MV-4-11 (cell line): ENCODE data around the gene ZNF214.
A peak's percentile ranks its signal among the peaks of the same experiment; 100 is the strongest.

Source experiments
- DNase-seq: peaks from one replicate; lab custom pipeline; 2025; lab: John Stamatoyannopoulos, UW

ZNF214 gene

DNA sequence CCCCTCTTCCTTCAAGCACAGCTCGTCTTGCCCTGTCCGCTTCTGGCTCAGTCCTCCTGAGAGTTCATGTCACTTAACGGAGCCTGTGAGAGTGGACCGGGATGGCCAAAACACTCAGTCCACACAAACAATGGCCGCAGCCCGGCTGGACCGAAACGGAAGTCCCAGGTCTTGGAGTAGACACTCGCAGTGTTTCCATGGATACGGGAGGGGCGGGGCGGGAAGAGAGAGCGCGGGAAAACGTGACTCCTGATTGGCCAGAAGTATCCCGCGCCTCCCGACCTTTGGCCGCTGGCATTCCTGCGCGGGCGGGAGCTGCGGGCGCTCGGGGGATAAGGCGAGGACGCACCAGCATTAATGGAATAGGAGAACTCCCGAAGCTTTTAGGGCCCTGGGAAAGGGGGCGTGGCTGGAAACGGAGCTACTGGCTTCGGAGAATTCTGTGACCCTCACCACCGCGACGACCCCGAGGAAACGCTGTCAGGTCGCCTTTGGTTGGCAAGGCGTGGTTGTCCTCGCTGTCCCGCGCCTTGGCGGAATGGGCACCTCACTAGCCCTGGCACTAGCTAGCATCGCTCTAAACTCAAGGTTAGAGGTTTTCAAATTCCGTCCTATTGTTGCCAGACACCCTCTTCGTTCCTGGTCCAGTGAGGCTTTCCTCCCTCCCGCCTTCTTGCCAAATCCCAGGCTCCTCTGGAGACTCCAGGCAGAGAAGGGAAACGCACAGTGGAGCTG is at the start of gene ZNF214, which contains the start of gene NLRP14:
Gene ZNF214, minus strand, starts transcription at position 164 of the 735 bp plus-strand sequence. CDS start 17,511 bp downstream, outside the sequence.
Gene NLRP14, plus strand, starts transcription at position 297 of the 735 bp plus-strand sequence. CDS start 18,108 bp downstream, outside the sequence.
- DNase-seq, result no peak

DNA sequence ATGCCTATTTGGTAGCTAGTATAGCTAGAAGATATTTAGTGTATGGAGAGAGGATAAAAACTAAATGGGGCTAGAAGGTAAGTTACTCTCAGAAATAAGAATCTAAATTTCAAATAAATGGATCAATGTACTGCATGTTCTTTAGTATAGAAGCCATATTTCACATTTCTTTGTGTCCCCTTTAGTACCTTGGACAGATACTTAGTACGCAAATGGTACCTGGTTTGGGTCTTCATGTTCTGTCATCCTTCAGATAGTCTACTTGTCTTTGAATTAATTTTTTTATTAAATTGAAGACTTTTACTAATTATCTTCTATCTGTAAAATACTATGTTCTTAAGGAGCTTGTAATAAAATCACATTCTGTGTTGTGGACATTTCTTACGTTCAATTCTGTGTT is 42.4 kb upstream of the ZNF214 start:
- DNase-seq, result no peak

DNA sequence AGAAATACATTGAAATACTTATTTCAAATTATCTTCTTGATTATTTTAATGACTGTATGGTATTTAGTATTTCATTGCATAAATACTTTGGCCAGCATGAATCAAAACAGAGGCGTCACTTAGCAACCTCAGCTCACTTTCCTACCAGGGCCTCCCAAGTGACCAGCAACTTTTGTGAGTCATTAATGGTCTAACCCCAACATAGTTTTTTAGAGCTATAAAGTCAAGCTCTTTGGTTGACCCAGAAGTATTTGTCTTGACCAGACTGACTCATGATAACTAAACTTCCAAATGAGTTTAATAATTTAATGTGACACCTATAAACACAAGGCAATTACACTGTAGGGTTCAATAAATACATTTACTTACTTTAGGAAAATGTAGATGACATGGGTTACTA is 40.7 kb upstream of the ZNF214 start:
- no peak for DNase-seq

DNA sequence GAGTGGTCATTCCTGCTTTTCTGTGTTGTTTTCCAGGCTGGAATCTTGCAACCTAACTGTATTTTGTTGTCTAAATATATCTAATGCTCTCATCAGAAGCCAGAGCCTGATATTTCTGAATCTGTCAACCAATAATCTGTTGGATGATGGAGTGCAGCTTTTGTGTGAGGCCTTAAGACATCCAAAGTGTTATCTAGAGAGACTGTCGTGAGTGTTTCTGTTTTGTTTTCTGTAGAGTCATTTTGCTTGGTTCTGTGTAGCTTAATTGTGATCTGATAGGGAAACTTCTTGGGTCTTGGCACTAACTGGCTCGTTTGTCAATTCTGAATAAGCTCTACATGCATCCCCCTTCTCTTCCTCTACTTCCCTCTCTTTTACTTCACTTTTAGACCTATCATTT is 37.5 kb upstream of the ZNF214 start:
- DNase-seq, result no peak

GRCh38 chr11:7056828-7057513 is 36.8 kb upstream of the ZNF214 start:
- no peak for DNase-seq

DNA sequence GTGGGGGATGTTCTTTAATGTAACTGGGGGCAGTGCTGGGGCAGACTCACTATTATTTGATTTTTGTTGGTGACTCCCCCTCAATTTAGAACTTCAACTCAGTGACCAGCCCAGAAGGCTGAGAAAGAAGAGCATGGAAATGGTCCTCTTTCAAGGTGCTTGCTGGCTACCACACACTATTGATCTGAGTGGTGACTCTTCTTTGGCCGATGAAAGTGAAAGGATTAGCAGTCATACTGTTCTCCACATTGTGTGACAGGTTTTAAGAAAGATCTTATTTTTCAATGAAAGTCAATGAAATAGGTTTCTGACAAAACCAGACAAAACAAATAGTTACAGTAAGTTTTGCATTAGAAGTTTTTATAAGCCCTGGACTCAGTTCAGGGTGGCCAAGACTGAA is 30.0 kb upstream of the ZNF214 start:
- no peak for DNase-seq

- no peak for DNase-seq
Measured at GRCh38 chr11:7046474-7047175, 26.5 kb upstream of the ZNF214 start.

GRCh38 chr11:7034019-7034418 is 13.9 kb upstream of the ZNF214 start:
- DNase-seq, result no peak

- no peak for DNase-seq
Measured at GRCh38 chr11:7032692-7033091, 12.5 kb upstream of the ZNF214 start.

- no peak for DNase-seq
Measured at GRCh38 chr11:7031471-7031871, 11.3 kb upstream of the ZNF214 start.

GRCh38 chr11:7030836-7031235 is 10.7 kb upstream of the ZNF214 start:
- DNase-seq, result no peak

- no peak for DNase-seq
Measured at GRCh38 chr11:7028141-7028540, 8.0 kb upstream of the ZNF214 start.

- DNase-seq, result no peak
Measured at GRCh38 chr11:7021318-7021717, 1.2 kb upstream of the ZNF214 start.

DNA sequence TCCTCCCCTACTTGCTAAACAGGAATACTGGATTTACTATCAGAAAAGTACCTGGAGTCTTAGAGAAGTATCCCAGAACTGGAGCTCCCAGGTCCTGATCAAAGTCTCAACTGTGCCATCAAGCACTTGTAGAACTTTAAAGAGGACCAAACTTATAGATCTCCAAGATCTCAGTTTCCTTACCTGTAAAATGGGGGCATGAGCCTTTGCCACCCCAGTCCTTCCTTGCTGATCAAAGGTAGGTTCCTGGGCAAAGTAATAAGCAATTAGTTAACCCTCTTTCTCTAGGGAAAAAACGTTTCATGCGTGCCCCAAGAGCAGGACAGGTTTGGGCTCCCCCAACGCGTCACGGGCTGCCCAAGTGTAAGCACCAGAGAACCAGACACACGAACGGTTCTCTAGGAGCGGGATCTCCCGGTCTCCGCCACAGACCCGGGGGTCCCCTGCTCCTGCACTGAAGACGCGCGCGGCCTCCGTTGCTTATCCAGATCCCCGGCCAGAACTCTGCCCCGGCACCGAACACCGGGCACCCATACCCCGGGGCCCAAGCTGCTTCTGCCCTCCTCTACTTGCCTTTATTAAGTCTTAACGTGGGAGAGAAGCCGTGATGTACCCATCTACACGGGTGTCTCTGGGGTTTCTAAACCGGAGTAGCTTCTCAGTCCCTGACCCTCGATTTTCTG is 505 bp downstream of the ZNF214 start:
- DNase-seq, result no peak

- no peak for DNase-seq
Measured at GRCh38 chr11:7016011-7016410, 4.1 kb downstream of the ZNF214 start.

DNA sequence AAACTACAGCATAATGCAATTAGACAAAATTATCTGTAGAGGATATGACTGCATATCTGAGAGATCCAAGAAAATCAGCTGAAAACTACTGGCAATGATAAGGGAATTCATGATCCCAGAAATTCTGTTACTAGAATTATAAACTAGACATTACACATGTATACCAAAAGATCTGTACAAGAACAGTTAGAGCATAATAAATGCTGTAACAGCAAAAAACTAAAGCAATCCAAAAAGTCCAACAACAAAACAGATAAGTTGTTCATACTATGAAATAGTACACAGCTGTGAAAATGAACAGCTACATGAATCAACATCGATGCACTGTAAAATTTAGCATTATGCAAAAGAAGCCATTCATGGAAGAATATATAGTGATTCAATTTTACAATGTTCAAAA is 6.0 kb downstream of the ZNF214 start:
- DNase-seq, result no peak

- DNase-seq, result peak; percentile 90
Measured at GRCh38 chr11:7004482-7004881, 15.7 kb downstream of the ZNF214 start.

DNA sequence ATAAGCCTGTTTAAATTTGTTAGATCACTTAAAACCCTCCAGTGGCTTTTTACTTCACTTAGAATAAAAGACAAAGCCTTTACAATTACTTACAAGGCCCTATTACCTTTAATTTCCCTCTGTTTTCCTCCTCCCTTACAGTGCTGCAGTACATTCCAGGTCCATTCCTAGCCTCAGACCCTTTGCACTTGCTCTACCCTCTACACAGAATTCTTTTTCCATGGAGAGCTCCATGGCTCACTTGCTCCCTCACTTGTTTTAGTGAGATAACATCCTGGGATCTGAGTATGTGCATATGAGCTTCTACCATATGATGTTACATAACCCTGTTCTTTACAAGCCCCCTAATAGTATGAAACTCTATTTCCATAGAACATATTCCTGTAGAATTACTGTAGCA is 24.4 kb downstream of the ZNF214 start:
- no peak for DNase-seq

- no peak for DNase-seq
Measured at GRCh38 chr11:6992457-6993417, 27.4 kb downstream of the ZNF214 start.

DNA sequence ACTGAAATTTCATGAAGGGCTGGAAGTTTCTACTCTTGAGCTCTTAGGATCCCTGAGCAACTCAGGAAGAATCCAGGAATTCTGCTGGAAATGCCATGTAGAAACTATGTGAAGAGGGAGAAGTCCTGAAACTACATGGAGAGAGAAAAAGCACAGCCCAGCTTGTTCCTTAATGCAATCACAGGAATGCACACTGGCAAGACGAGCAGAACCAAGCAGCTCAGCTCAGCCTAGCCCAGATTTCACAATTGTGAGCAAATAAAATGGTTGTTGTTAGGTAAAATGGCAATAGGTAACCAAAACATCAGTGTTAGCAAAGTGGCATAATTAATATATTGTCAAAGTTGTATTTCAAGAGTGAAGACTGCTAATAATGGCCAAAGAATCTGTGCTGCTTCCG is 28.1 kb downstream of the ZNF214 start:
- no peak for DNase-seq

GRCh38 chr11:6991227-6991626 is 28.9 kb downstream of the ZNF214 start:
- DNase-seq, result peak; percentile 69
